Measurements from ENCODE around the gene ALS2CL.

ALS2CL gene

GRCh38 chr3:46629551-46630517 lies 63.6 kb downstream of the ALS2CL start:
- peak; percentile 46 to 87 (median 76) for DNase-seq

DNA sequence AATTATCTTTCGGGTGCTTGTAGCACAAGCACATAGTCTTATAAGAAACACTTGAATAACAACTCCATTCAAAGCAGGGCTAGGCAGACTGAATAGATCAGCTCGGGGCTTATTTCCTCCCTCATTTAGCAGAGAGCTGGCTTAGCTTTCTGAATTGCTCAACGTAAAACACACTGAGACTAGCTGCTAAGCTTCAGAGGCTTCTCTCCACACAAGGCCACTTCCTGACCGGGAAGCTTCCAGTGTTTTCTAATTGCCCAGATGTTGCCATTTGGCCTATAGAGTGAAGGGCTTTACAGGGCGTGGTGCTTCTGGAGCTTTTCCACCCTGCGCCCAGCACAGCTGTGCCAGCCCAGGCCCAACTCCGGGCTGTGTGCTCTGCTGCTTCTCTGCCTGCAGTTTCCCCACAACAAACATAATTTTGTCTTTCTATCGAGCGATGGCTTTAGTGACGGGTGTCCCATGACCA lies 64.5 kb downstream of the ALS2CL start:
- DNase-seq: no peak

GRCh38 chr3:46627078-46627477 lies 66.4 kb downstream of the ALS2CL start:
- no peak for DNase-seq

- DNase-seq: no peak
Measured at GRCh38 chr3:46626039-46626438, 67.4 kb downstream of the ALS2CL start.

- no peak for DNase-seq
Measured at GRCh38 chr3:46624975-46625490, 68.4 kb downstream of the ALS2CL start.

DNA sequence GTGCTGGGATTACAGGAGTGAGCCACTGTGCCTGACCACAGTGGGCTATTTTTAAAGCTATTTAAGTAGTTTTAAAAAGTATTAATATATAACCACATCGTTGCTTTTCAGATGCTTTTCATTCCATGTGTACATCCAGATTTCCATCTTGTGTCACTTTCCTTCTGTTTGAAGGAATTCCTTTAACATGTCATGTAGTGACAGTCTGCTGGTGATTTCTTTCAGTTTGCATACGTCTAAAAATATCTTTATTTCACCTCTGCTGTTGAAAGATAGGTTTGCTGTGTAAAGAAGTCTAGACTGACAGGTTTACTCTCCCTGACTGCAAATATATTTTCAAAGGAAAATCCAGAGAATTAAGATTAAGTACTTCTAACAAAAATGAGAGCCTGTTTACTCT lies 68.9 kb downstream of the ALS2CL start:
- DNase-seq: no peak

DNA sequence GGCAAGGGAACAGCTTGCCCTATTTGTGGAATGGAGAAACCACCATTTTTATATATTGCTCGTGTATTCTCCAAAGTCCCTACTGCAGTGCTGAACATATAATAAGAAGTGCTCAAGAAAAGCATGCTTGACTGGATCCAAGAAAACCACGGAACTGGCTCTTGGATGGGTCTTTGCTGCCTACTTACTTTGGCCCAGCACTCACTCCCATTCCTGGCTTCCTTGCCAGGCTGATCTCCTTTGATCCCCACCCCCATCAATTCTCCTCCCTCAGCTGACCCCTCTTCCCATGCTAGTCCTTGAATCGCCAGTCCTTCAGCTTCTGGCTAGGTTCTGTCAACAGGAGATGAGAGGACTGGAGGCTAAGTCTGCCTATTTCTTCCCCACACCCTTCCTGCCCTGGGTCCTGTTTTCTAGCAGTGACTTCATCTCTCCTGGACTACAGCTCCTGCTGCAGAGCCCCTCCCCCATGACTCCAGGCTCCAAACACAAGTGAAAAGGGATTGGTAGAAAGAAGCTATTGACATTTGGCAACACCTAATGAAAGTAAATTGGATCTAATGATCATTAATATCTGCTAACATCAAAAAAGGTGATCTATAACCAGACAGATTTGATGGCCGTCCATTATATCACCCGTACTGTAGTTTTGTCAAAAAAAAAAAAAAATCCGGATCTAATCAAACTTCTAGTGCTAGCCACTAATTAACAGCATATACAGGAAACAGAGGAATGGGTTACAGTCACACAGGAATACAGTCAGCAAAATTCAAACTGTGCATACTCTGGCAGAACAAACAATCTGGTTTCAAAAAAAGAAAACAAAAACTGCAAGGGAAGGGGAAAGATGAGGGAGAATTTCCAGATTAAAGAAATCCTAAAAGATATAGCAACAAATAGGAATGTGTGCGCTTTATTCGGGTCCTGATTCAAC lies 73.4 kb downstream of the ALS2CL start:
- DNase-seq: peak in 2 of 3 experiments; percentile 36 to 53

Measured in NCI-H1417 (cell line).